ENCODE results near the gene PAX9.

The PAX9 gene

GRCh38 chr14:36656687-36657398, 4.8 kb upstream of the PAX9 start:
- no peak for DNase-seq

- DNase-seq = peak; percentile 18
These were observed 4.1 kb upstream of the PAX9 start for GRCh38 chr14:36657399-36658122.

DNA sequence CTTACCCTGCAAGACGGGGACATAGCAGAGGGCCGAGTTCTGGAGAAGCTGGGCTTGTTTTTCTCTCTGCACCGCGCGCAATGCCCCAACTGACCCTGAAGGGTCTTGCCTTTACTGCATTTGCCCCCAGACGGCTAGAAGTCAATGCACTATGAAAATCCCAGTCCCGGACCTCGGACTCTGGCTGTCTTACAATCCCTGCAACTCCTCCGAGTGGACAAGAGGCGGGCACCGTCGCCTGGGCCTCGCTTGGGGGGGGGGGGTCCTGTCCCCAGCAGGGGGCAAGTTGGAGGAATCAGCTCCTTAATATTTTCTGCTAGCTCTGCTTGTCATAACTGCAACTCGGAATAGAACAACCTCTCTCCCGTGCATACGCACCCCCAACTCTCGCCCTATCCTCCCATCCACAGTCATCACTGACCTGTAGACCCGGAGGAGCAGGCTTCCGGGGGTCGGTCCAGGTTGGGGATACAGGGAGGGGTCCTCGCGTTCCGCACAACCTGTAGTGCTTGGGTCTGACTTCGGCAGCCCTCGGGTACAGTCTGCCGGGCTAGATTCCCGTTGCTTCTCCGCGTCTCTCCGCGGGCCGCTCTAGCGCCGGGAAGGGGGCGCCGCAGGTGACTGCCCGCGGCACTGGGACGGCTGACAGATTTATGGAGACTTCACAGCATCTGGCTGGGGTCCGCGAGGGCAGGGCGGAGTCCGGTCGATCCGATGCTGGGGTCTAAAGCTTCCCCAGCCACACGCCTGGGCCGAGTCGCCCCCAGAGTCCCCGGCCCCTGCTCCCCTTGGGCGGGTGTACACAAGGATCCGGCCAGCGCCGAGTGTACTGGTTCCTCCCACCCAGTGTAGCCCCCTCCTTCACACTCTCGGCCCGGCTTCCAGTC, 3.3 kb upstream of the PAX9 start:
- DNase-seq = peak; percentile 4

- peak; percentile 3 for DNase-seq
These were observed 2.4 kb upstream of the PAX9 start for GRCh38 chr14:36659010-36659821.

- DNase-seq = no peak
These were observed 1.6 kb upstream of the PAX9 start for GRCh38 chr14:36659822-36660735.

DNA sequence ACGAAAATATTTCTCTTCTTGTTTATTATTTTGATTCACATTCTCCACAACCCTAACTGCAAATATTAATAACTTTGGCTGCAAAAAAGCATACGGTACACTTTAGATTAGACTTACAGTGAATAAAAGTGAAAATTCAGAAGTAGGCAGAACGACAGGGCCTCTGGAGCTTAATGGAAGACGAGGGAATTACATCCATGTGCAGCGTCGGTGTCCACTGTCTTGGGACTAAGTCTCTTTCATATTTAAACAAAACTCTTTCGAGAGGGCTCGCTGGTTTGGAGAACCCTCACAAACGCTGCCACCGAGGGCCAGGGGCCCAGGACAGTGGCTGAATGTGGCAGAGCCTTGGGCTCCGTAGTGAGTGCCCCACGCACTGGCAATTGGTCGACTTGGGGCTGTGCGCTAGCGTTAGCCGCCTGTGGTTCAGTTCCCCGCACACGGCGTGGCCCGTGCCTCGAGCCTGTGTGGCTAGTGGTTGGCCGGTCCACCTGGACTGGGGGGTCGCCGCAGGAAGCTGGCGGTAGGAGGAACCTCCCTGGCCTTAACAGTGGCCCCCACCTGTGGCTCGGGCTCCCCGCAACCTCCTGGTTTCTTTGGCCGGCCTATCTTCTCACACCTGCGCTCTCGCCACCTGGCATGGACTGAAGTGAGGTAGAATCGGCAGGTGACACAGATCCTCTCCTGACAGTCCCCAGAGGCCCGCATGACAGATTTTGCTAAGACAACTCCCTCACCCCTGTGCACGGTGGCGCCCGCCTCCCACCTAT, 739 bp upstream of the PAX9 start:
- peak; percentile 3 for DNase-seq

GRCh38 chr14:36662258-36662542, 540 bp downstream of the PAX9 start:
- DNase-seq = no peak

- peak; percentile 7 for DNase-seq
These were observed 1.1 kb downstream of the PAX9 start for GRCh38 chr14:36662543-36663403.

GRCh38 chr14:36663404-36664321, 2.0 kb downstream of the PAX9 start:
- DNase-seq = peak; percentile 3

DNA sequence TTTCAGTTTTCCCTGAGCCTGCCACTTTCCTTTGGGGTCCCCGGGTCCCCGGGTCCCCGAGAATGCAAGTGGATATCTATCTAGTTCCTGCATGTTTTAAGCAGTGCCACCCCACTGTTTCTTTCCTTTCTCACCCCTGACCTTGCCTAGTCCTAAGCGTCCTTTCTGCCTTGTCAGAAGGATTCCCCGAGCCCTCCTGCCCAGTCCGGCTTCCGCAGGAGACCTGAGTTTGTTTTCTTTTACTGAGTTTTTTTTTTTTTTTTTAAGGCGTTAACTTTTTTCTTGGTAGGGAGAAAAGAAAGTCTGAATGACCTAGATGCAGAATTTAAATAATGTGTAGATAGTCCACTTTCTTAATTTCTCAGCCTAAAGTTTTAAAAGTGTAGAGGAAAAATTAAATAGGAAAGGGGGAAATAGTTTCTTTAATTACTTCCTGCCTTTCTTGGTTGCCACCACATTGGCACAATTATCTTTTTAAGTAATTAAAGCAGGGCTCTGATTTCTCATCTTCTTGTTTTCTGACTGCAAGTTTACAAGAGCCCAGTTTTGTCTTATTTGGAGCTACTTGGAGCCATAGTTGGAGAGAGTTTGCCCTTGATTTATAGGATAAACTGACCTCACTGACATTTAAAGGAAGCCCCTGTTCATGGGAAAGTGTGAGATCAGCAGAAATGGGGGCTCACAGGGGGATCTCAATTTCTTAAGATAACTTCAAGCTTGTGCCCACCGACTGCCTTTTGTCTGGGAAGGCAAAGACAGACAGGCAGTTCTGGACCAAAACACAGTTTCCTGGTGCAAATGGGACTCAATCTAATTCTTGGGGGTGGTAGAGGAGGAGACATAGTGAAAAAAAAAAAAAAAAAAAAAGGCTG, 2.9 kb downstream of the PAX9 start:
- DNase-seq = no peak

GRCh38 chr14:36665887-36666415, 4.3 kb downstream of the PAX9 start:
- DNase-seq = no peak

GRCh38 chr14:36666416-36667206, 5.0 kb downstream of the PAX9 start:
- DNase-seq = peak; percentile 4

DNA sequence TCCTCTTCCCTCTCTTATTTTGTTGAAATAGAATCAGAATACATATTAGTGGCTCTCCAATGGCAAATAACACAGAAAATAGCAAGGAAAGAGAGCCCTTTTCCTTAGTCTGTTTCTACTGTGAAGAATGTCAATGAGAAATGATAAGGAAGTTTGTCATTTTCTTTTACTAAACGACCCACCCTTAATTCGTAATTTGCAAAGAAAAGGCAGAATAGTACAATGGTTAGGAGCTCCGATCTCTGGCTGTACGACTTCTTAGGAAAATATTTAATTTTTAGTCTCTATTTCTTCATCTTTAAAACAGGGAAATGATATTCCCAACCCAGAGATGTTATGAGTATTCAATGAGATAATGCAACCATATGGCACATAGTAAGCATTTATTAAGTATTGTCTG, 6.0 kb downstream of the PAX9 start:
- no peak for DNase-seq

DNA sequence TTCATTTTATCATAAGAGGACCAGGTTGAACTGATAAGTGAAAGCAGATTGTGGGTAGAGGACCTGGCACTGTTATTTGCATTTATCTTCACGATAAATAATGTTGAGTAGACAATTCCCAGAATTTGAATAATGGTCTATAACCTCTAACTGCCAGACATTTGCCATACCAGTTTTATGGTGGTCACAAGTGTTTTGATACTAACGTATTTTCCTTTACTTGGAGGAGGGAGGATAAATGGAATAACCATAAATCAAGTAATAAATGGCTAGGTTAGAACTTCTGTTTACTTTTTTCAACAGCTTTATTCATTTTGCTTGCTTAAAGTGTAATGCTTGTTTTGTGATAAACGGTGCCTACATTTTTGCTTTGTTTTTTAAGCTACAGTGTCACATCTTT, 9.5 kb downstream of the PAX9 start:
- no peak for DNase-seq

DNA sequence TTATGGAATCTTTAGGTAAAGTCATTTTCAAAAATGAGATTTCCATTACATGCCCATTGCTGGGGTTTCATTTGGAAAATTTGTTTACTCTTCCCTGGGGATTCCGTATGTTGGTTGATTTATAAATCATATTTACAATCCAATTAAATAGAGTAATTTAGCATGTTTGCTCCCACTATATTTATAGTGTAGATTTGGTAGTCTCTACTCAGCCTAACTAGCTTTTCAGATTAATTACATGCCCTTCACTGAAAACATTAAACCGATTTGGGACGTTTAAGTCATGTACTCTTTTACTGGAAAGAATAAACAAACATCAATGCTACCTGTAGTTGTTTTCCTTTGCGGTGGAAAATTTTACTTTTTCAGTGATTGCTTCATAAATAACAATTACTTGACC, 10.4 kb downstream of the PAX9 start:
- no peak for DNase-seq

DNA sequence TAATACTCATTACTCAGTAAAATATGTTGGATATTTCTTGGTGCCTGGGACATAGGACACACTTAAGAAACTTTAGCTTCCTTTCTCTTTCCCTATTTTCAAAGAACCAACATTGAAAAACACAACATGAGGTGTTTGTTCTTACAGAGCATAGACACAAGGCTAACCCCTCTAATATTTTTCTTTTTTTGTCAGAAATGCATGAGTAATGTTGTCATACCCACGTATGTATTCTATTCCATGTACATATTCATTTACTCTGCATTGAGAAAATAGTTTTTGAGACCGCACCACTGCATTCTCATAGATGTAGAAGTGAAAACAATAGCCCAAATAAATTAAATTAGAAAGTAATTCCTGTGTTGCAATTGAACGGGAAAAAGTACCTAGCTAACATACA, 13.0 kb downstream of the PAX9 start:
- no peak for DNase-seq

- DNase-seq = no peak
These were observed 13.9 kb downstream of the PAX9 start for GRCh38 chr14:36675581-36675980.

All from activated CD4-positive, alpha-beta T cell treated with anti-CD3 and anti-CD28 coated beads for 48 hours (primary cell).